ENCODE results near the gene SPNS3. TPM values are rescaled to one million over a fixed set of nuclear protein-coding genes. Genes with fewer than 3 reads are reported as not detected.

SPNS3 gene
- total RNA-seq, 1 experiment from 2014 or later: 15.9 TPM

GRCh38 chr17:4449736-4450135, 16.0 kb downstream of the SPNS3 start:
- Histone ChIP-seq H2AFZ (peak overlapping the region; percentile 10; the same call in 1 of the 2 replicates), H4K20me1 (ENCODE audit: insufficient read depth) (0 out of 2 replicates have a peak, but pooled peaks cover 4% of the 10 kb centered on the region), H3K27ac (no peak overlapping the region), H3K4me2 (peak overlapping the region; percentile 45), H3K27me3 (ENCODE audit: insufficient read depth, low read depth) (no peaks in the 10 kb centered on the region), H3K9me2 (ENCODE audit: insufficient read depth) (no peaks in the 10 kb centered on the region), H3K4me1 (replicated peaks; ENCODE audit: insufficient read depth) (peaks cover 34% of the 10 kb centered on the region), H3K79me2 (ENCODE audit: low read depth) (no peaks in the 10 kb centered on the region), H3F3A (ENCODE audit: insufficient read depth, low read depth) (peaks cover 17% of the 10 kb centered on the region), H3K9me3 (ENCODE audit: insufficient read depth, low read depth) (no peaks in the 10 kb centered on the region), H3K36me3 (ENCODE audit: low read depth) (no peaks in the 10 kb centered on the region), H3K4me3 (no peak overlapping the region)
- no TSS peak for BruUV-seq (replicated peaks)
- TF ChIP-seq CTCF (conservative IDR thresholded peaks at IDR 0.05): no peak
- no peak for TF ChIP-seq EZH2 (IDR thresholded peaks at IDR 0.05; ENCODE audit: low read depth)
- intact Hi-C loops (cut with micrococcal nuclease; ENCODE audit: unreplicated experiment): no loop called here
- CTCF ChIA-PET: interaction anchor here (0.6 kb wide), 2 partner anchors 47 to 629 kb away, joined by 3 to 5 read pairs; no protein-coding TSS in a partner anchor
- peak in 1 of 2 experiments; percentile 64 for DNase-seq
- POLR2A ChIA-PET (ENCODE audit: unreplicated experiment): interaction anchor here (0.5 kb wide), 1 partner anchor 76 kb away, joined by 6 read pairs; no protein-coding TSS in a partner anchor

- Histone ChIP-seq H3F3A (ENCODE audit: insufficient read depth, low read depth) (peaks cover 9% of the 10 kb centered on the region; the same call in 1 of the 2 replicates), H3K4me1 (replicated peaks; ENCODE audit: insufficient read depth) (peaks cover 29% of the 10 kb centered on the region), H3K4me2 (no peak overlapping the region), H3K4me3 (no peak overlapping the region), H3K9me2 (ENCODE audit: insufficient read depth) (no peaks in the 10 kb centered on the region), H3K79me2 (ENCODE audit: low read depth) (no peaks in the 10 kb centered on the region), H4K20me1 (ENCODE audit: insufficient read depth) (0 out of 2 replicates have a peak, but pooled peaks cover 4% of the 10 kb centered on the region), H3K27me3 (ENCODE audit: insufficient read depth, low read depth) (no peaks in the 10 kb centered on the region), H3K9me3 (ENCODE audit: insufficient read depth, low read depth) (no peaks in the 10 kb centered on the region), H3K27ac (no peak overlapping the region), H2AFZ (no peak overlapping the region), H3K36me3 (ENCODE audit: low read depth) (no peaks in the 10 kb centered on the region)
- intact Hi-C loops (cut with micrococcal nuclease; ENCODE audit: unreplicated experiment): no loop called here
- no peak for DNase-seq
- TF ChIP-seq CTCF (conservative IDR thresholded peaks at IDR 0.05) (no peak), EZH2 (IDR thresholded peaks at IDR 0.05; ENCODE audit: low read depth) (no peak)
- POLR2A ChIA-PET (ENCODE audit: unreplicated experiment): interaction anchor here (0.6 kb wide), 2 partner anchors 30 to 59 kb away, joined by 9 to 23 read pairs; no protein-coding TSS in a partner anchor
- CTCF ChIA-PET: interaction anchor here (0.6 kb wide), 2 partner anchors 34 to 248 kb away, joined by 3 to 4 read pairs; no protein-coding TSS in a partner anchor
- BruUV-seq (replicated peaks): no TSS peak
Observed at GRCh38 chr17:4450710-4451316, 17.1 kb downstream of the SPNS3 start.

- Histone ChIP-seq H3K4me3 (no peak overlapping the region), H3K9me2 (ENCODE audit: insufficient read depth) (no peaks in the 10 kb centered on the region), H3K79me2 (ENCODE audit: low read depth) (no peaks in the 10 kb centered on the region), H3K27ac (no peak overlapping the region), H3K9me3 (ENCODE audit: insufficient read depth, low read depth) (no peaks in the 10 kb centered on the region), H4K20me1 (ENCODE audit: insufficient read depth) (0 out of 2 replicates have a peak, but pooled peaks cover 4% of the 10 kb centered on the region), H2AFZ (no peak overlapping the region), H3K27me3 (ENCODE audit: insufficient read depth, low read depth) (no peaks in the 10 kb centered on the region), H3K4me2 (no peak overlapping the region), H3K36me3 (ENCODE audit: low read depth) (no peaks in the 10 kb centered on the region), H3F3A (ENCODE audit: insufficient read depth, low read depth) (no peaks in the 10 kb centered on the region), H3K4me1 (replicated peaks; ENCODE audit: insufficient read depth) (peaks cover 23% of the 10 kb centered on the region)
- ChIA-PET POLR2A (ENCODE audit: unreplicated experiment) (interaction anchor here (0.6 kb wide), 1 partner anchor 19 kb away, joined by 5 read pairs; no protein-coding TSS in a partner anchor), CTCF (no interaction called here)
- no peak for TF ChIP-seq CTCF (conservative IDR thresholded peaks at IDR 0.05)
- TF ChIP-seq EZH2 (IDR thresholded peaks at IDR 0.05; ENCODE audit: low read depth): no peak
- no TSS peak for BruUV-seq (replicated peaks)
- DNase-seq: no peak
- intact Hi-C loops (cut with micrococcal nuclease; ENCODE audit: unreplicated experiment): no loop called here
Observed at GRCh38 chr17:4453812-4454591, 20.3 kb downstream of the SPNS3 start.
